GM18519 (cell line): Measurements from ENCODE around the gene FAM153A.
"Not testable (repeated sequence)": the region's sequence is repeated elsewhere in the genome, so short reads cannot be mapped to it uniquely, and the experiment has no call there.

Experiments used
- ATAC-seq: cut with Tn5 transposase; IDR thresholded peaks from one replicate; pipeline ENCODE4 v1.9.1; 2021; ENCODE audit warnings: mild to moderate bottlenecking, moderate library complexity; ENCODE audit not compliant: unreplicated experiment, low FRiP score

FAM153A gene

GRCh38 chr5:177760954-177761353, 21.7 kb downstream of the FAM153A start:
- not testable (repeated sequence) for ATAC-seq

GRCh38 chr5:177747354-177747753, 35.3 kb downstream of the FAM153A start:
- ATAC-seq, result not testable (repeated sequence)

- ATAC-seq, result not testable (repeated sequence)
Measured at GRCh38 chr5:177724858-177725257, 57.8 kb downstream of the FAM153A start.

- not testable (repeated sequence) for ATAC-seq
Measured at GRCh38 chr5:177723831-177724485, 58.7 kb downstream of the FAM153A start.

GRCh38 chr5:177722829-177723228, 59.9 kb downstream of the FAM153A start:
- not testable (repeated sequence) for ATAC-seq

GRCh38 chr5:177719989-177720388, 62.7 kb downstream of the FAM153A start:
- ATAC-seq, result not testable (repeated sequence)

GRCh38 chr5:177715423-177715822, 67.3 kb downstream of the FAM153A start:
- ATAC-seq, result not testable (repeated sequence)

GRCh38 chr5:177696100-177696499, 86.6 kb downstream of the FAM153A start:
- ATAC-seq, result not testable (repeated sequence)

- ATAC-seq, result not testable (repeated sequence)
Measured at GRCh38 chr5:177695356-177695930, 87.3 kb downstream of the FAM153A start.

GRCh38 chr5:177694518-177694835, 88.2 kb downstream of the FAM153A start:
- not testable (repeated sequence) for ATAC-seq

GRCh38 chr5:177693671-177694517, 88.8 kb downstream of the FAM153A start:
- ATAC-seq, result not testable (repeated sequence)

GRCh38 chr5:177692969-177693368, 89.7 kb downstream of the FAM153A start:
- not testable (repeated sequence) for ATAC-seq

GRCh38 chr5:177692507-177692906, 90.2 kb downstream of the FAM153A start:
- ATAC-seq, result not testable (repeated sequence)

GRCh38 chr5:177689011-177689610, 93.6 kb downstream of the FAM153A start:
- ATAC-seq, result not testable (repeated sequence)

- ATAC-seq, result not testable (repeated sequence)
Measured at GRCh38 chr5:177688091-177688490, 94.6 kb downstream of the FAM153A start.

- ATAC-seq, result not testable (repeated sequence)
Measured at GRCh38 chr5:177681920-177682319, 100.8 kb downstream of the FAM153A start.
